GM19455 (cell line): Measurements from ENCODE around the gene PLXND1.
"Not testable (repeated sequence)": the region's sequence is repeated elsewhere in the genome, so short reads cannot be mapped to it uniquely, and the experiment has no call there.

Experiments
- ATAC-seq: cut with Tn5 transposase; IDR thresholded peaks from one replicate; pipeline ENCODE4 v1.9.1; 2021; ENCODE audit not compliant: unreplicated experiment

PLXND1 gene

GRCh38 chr3:129529436-129530210 lies 76.9 kb downstream of the PLXND1 start:
- no peak for ATAC-seq

- ATAC-seq, result no peak
Observed at GRCh38 chr3:129528589-129529100, 77.8 kb downstream of the PLXND1 start, which contains the start of gene RHO. Gene RHO (plus strand): TSS chr3:129528639. CDS start chr3:129528734, 95 bp downstream.

- ATAC-seq, result no peak
Observed at GRCh38 chr3:129527262-129527661, 79.2 kb downstream of the PLXND1 start.

- ATAC-seq, result peak; percentile 74
Observed at GRCh38 chr3:129526121-129526900, 80.2 kb downstream of the PLXND1 start.

GRCh38 chr3:129525341-129525968 lies 81.0 kb downstream of the PLXND1 start:
- ATAC-seq, result no peak

GRCh38 chr3:129524081-129524480 lies 82.4 kb downstream of the PLXND1 start:
- no peak for ATAC-seq

- no peak for ATAC-seq
Observed at GRCh38 chr3:129522953-129523352, 83.5 kb downstream of the PLXND1 start.

GRCh38 chr3:129521611-129522010 lies 84.9 kb downstream of the PLXND1 start:
- ATAC-seq, result no peak

- no peak for ATAC-seq
Observed at GRCh38 chr3:129520960-129521359, 85.5 kb downstream of the PLXND1 start.

GRCh38 chr3:129519896-129520715 lies 86.4 kb downstream of the PLXND1 start:
- no peak for ATAC-seq

- ATAC-seq, result no peak
Observed at GRCh38 chr3:129519449-129519848, 87.0 kb downstream of the PLXND1 start.

- ATAC-seq, result no peak
Observed at GRCh38 chr3:129518581-129518980, 87.9 kb downstream of the PLXND1 start.

- no peak for ATAC-seq
Observed at GRCh38 chr3:129518038-129518561, 88.4 kb downstream of the PLXND1 start.

GRCh38 chr3:129517516-129517915 lies 89.0 kb downstream of the PLXND1 start:
- no peak for ATAC-seq

- ATAC-seq, result not testable (repeated sequence)
Observed at GRCh38 chr3:129515821-129516432, 90.5 kb downstream of the PLXND1 start.

GRCh38 chr3:129515108-129515820 lies 91.2 kb downstream of the PLXND1 start:
- not testable (repeated sequence) for ATAC-seq

- no peak for ATAC-seq
Observed at GRCh38 chr3:129514563-129514962, 91.9 kb downstream of the PLXND1 start.

- no peak for ATAC-seq
Observed at GRCh38 chr3:129514110-129514509, 92.4 kb downstream of the PLXND1 start.

GRCh38 chr3:129513705-129514104 lies 92.8 kb downstream of the PLXND1 start:
- no peak for ATAC-seq
